Panc1 (cell line): ENCODE results near the gene TCHP.

ENCODE experiments used
- CTCF ChIP-seq: fragments of 450-650 bp; IDR thresholded peaks from 2 replicates; pipeline ENCODE4 v1.5.1; 2017; ENCODE audit warnings: mild to moderate bottlenecking
- POLR2AphosphoS5 ChIP-seq: IDR thresholded peaks from 2 replicates; pipeline ENCODE4 v1.6.1; 2012; ENCODE audit warnings: mild to moderate bottlenecking, low read depth, low read length, moderate library complexity

GRCh38 chr12:109868182-109869051 lies 31.7 kb upstream of the TCHP start:
- no peak for TF ChIP-seq POLR2AphosphoS5
- no peak for TF ChIP-seq CTCF
